PC-3 (cell line): ENCODE data around the gene SPATC1L. TPM values are rescaled to one million over a fixed set of nuclear protein-coding genes. Genes with fewer than 3 reads are reported as not detected.

Experiments used
- ATAC-seq: fragments of 200-7000 bp; cut with Tn5 transposase; 2 replicates; pipeline ENCODE4 v1.9.1; 2020; ENCODE audit warnings: mild to moderate bottlenecking, moderate library complexity
- BruUV-seq: library from RNA; stranded (reverse); fragments of 400-500 nt; replicated peaks from 2 replicates; lab custom pipeline; 2021; lab: Mats Ljungman, UMichigan
- CTCF ChIA-PET: fragments of 300-600 bp; sonication (Branson Sonifier 250); formaldehyde crosslinking; loops from one replicate; lab custom pipeline; 2022; ENCODE audit warnings: antibody characterized with exemption; lab: Charles Lee
- POLR2A ChIA-PET: fragments of 300-600 bp; sonication (Branson Sonifier 250); formaldehyde crosslinking; loops from one replicate; lab custom pipeline; 2022; ENCODE audit warnings: antibody characterized with exemption; ENCODE audit not compliant: unreplicated experiment; lab: Charles Lee
- DNase-seq: peaks from one replicate; pipeline ENCODE4 v3.0.0-alpha.2; 2015
- H2AFZ ChIP-seq: fragments of 300-600 bp; sonication (generic); 2 replicates; pipeline ENCODE4 v1.6.0; 2016; ENCODE audit warnings: antibody characterized with exemption, low read length
- H3F3A ChIP-seq: fragments of 300-600 bp; sonication (generic); one replicate; pipeline ENCODE4 v1.6.0; 2017; ENCODE audit warnings: antibody characterized with exemption, low read length, control low read depth, mild to moderate bottlenecking; ENCODE audit not compliant: unreplicated experiment
- H3K27ac ChIP-seq: fragments of 300-600 bp; sonication (generic); 2 replicates; pipeline ENCODE4 v1.5.1; 2016; ENCODE audit warnings: mild to moderate bottlenecking, low read length
- H3K27me3 ChIP-seq: fragments of 300-600 bp; sonication (generic); 2 replicates; pipeline ENCODE4 v1.6.1; 2016; ENCODE audit warnings: low read length, mixed read lengths
- H3K36me3 ChIP-seq: fragments of 300-600 bp; sonication (generic); 2 replicates; pipeline ENCODE4 v1.6.1; 2016; ENCODE audit warnings: low read depth, mixed run types, low read length, mixed read lengths
- H3K4me1 ChIP-seq: fragments of 300-600 bp; sonication (generic); 2 replicates; pipeline ENCODE4 v1.5.1; 2016; ENCODE audit warnings: low read length; ENCODE audit not compliant: insufficient read depth
- H3K4me2 ChIP-seq: fragments of 300-600 bp; sonication (generic); 2 replicates; pipeline ENCODE4 v1.6.0; 2016; ENCODE audit warnings: low read length
- H3K4me3 ChIP-seq: fragments of 300-600 bp; sonication (generic); 2 replicates; pipeline ENCODE4 v1.5.1; 2016; ENCODE audit warnings: mild to moderate bottlenecking, low read length, mixed read lengths
- H3K79me2 ChIP-seq: fragments of 300-600 bp; sonication (generic); 2 replicates; pipeline ENCODE4 v1.6.1; 2017; ENCODE audit warnings: low read length, mixed read lengths
- H3K9ac ChIP-seq: fragments of 300-600 bp; sonication (generic); 2 replicates; pipeline ENCODE4 v1.6.0; 2016; ENCODE audit warnings: mild to moderate bottlenecking, low read length
- H3K9me2 ChIP-seq: fragments of 300-600 bp; sonication (generic); replicated peaks from 2 replicates; pipeline ENCODE4 v1.6.1; 2016; ENCODE audit warnings: mixed run types, low read length, mixed read lengths
- H3K9me3 ChIP-seq: fragments of 300-600 bp; sonication (generic); 2 replicates; pipeline ENCODE4 v1.6.1; 2016; ENCODE audit warnings: low read length, mixed read lengths
- H4K20me1 ChIP-seq: fragments of 300-600 bp; sonication (generic); 2 replicates; pipeline ENCODE4 v1.6.1; 2016; ENCODE audit warnings: low read length, mixed read lengths
- EZH2 ChIP-seq: fragments of 300-600 bp; sonication (generic); IDR thresholded peaks from one replicate; pipeline ENCODE4 v1.6.1; 2017; ENCODE audit warnings: antibody characterized with exemption, mild to moderate bottlenecking, low read length; ENCODE audit not compliant: unreplicated experiment
- EZH2phosphoT487 ChIP-seq: fragments of 300-600 bp; sonication (generic); IDR thresholded peaks from 2 replicates; pipeline ENCODE4 v1.6.1; 2018; ENCODE audit warnings: mild to moderate bottlenecking, antibody characterized with exemption, low read length, borderline replicate concordance
- intact Hi-C: fragments of 100-400 bp; cut with micrococcal nuclease; formaldehyde crosslinking; loops from 2 replicates; pipeline ENCODE4 v1.9.0; 2023
- total RNA-seq: library from RNA; depleted of rRNA; stranded (reverse); fragments of >200 nt; gene quantifications from 2 replicates; pipeline ENCODE4 v1.2.3, GENCODE V29; 2014
- TF ChIP-seq, protein P1 (sequence below): fragments of 300-600 bp; sonication (generic); conservative IDR thresholded peaks from 2 replicates; pipeline ENCODE4 v1.5.1; 2017; ENCODE audit warnings: antibody characterized with exemption, low read depth, mild to moderate bottlenecking, low read length

The SPATC1L gene
- total RNA-seq, 1 experiment from 2014 or later = 41.7 TPM

DNA sequence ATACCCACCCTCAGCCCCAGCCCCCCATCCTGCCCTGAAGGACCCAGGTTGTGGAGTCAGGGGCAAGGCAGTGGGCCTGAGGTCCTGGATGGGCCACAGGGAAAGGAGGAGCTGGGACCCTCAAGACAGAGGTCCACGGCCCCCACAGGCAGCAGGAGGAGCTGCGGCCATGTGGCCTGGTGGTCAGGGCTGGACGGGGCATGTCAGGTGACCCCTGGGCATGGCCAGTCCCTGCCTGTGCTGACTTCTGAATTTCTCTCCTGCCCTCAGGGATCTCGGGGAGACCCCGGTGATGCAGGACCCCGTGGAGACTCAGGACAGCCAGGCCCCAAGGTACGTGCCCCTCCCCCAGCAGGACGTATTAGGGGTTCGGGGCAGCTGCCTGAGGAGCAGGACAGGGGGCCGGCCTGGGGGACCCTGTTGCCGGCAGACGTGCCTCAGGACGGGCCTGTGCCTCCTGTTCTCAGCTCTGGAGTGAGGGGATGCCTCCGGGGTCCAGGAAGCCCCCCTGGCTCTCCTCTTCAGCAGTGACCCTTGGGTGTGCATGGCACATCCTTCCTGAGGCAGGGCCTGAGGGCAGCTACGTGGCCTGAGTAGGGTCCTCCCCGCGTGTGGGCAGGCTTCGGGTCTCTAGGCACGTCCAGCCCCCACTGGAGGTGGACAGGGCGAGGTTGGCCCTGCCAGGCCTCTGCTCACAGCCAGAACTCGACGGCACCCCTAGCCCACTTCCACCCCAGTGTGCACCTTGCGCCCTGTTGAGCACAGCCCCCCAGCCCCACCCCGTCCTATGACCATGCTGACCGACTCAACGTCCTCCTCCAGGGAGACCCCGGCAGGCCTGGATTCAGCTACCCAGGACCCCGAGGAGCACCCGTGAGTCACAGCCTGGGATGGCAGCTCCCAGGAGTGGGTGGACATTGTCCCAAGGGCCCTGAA, 62.7 kb downstream of the SPATC1L start:
- no peaks in the 10 kb centered on the region for H4K20me1 ChIP-seq
- DNase-seq = no peak

DNA sequence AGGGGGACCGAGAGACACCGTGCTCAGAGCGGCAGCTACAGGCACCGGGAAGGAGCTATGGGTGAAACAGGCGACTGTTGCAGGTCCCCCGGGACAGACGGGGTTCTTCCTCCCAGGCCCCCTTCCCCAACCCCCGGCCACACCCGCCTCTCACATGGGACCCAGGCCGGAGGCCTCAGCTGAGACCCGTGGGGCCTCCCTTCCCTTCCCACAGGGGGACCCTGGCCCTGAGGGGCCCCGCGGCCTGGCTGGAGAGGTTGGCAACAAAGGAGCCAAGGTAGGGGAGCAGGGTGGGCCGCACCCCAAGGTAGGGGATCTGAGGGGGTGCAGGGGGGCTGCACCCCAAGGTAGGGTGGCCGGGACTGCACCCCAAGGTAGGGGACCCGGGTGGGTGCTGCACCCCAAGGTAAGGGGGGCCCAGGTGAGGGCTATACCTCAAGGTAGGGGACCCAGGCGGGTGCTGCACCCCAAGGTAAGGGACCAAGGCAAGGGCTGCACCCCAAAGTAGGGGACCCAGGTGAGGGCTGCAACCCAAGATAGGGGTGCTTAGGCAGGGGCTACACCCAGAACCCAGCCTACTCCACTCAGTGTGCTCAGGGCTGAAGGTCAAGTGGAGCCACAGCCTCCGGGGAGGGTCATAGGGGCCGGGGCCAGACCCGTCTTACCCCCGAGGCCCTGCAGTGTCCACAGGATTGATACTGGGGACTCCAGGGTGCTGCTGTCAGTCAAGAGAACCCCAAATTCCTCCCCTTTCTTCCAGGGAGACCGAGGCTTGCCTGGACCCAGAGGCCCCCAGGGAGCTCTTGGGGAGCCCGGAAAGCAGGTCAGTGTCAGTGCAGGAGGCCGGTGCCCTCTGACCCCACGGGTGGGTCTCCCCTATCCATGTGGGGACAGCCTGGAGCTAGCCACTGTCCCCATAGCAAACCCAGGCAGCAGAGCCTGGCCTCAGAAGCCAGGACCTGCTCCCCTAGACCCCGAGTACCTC, 63.7 kb downstream of the SPATC1L start:
- intact Hi-C loops = no loop called here

More for the DNA sequence above, 62.7 kb downstream of the SPATC1L start:
- BruUV-seq = no TSS peak
- no peak overlapping the region for H3K4me3 ChIP-seq
- H3K9ac ChIP-seq = no peak overlapping the region
- ChIA-PET POLR2A (interaction anchor here (0.6 kb wide), 1 partner anchor 715 kb away, joined by 4 read pairs; no protein-coding TSS in a partner anchor), CTCF (interaction anchor here (1.1 kb wide), 1 partner anchor 152 kb away, joined by 3 read pairs; no protein-coding TSS in a partner anchor)
- no peaks in the 10 kb centered on the region for H3K9me3 ChIP-seq
- H3K27ac ChIP-seq = peak overlapping the region; percentile 64
- no peaks in the 10 kb centered on the region for H3K9me2 ChIP-seq
- no peak overlapping the region for H3K4me2 ChIP-seq
- no peaks in the 10 kb centered on the region for H3F3A ChIP-seq
- intact Hi-C loops = no loop called here
- H3K36me3 ChIP-seq = peaks cover 63% of the 10 kb centered on the region
- peaks cover 22% of the 10 kb centered on the region for H3K4me1 ChIP-seq
- H3K79me2 ChIP-seq = no peaks in the 10 kb centered on the region
- no peak for TF ChIP-seq EZH2
- TF ChIP-seq, protein P1, sequence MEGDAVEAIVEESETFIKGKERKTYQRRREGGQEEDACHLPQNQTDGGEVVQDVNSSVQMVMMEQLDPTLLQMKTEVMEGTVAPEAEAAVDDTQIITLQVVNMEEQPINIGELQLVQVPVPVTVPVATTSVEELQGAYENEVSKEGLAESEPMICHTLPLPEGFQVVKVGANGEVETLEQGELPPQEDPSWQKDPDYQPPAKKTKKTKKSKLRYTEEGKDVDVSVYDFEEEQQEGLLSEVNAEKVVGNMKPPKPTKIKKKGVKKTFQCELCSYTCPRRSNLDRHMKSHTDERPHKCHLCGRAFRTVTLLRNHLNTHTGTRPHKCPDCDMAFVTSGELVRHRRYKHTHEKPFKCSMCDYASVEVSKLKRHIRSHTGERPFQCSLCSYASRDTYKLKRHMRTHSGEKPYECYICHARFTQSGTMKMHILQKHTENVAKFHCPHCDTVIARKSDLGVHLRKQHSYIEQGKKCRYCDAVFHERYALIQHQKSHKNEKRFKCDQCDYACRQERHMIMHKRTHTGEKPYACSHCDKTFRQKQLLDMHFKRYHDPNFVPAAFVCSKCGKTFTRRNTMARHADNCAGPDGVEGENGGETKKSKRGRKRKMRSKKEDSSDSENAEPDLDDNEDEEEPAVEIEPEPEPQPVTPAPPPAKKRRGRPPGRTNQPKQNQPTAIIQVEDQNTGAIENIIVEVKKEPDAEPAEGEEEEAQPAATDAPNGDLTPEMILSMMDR = no peak
- TF ChIP-seq EZH2phosphoT487 = no peak
- H2AFZ ChIP-seq = no peak overlapping the region
- H3K27me3 ChIP-seq = no peaks in the 10 kb centered on the region
- ATAC-seq = no peak

More for the DNA sequence above, 63.7 kb downstream of the SPATC1L start:
- CTCF ChIA-PET = interaction anchor here (0.5 kb wide), 1 partner anchor 89 kb away, joined by 3 read pairs; no protein-coding TSS in a partner anchor
- BruUV-seq = no TSS peak
- H3K27ac ChIP-seq = no peak overlapping the region
- H2AFZ ChIP-seq = no peak overlapping the region
- H4K20me1 ChIP-seq = no peaks in the 10 kb centered on the region
- H3K9me3 ChIP-seq = no peaks in the 10 kb centered on the region
- H3K4me1 ChIP-seq = peaks cover 25% of the 10 kb centered on the region
- H3K4me2 ChIP-seq = no peak overlapping the region
- POLR2A ChIA-PET = interaction anchor here (0.6 kb wide), 1 partner anchor 714 kb away, joined by 4 read pairs; no protein-coding TSS in a partner anchor
- H3K79me2 ChIP-seq = no peaks in the 10 kb centered on the region
- H3K9ac ChIP-seq = no peak overlapping the region
- H3F3A ChIP-seq = no peaks in the 10 kb centered on the region
- no peak for DNase-seq
- no peaks in the 10 kb centered on the region for H3K9me2 ChIP-seq
- H3K27me3 ChIP-seq = no peaks in the 10 kb centered on the region
- ATAC-seq = no peak
- H3K4me3 ChIP-seq = no peak overlapping the region
- TF ChIP-seq EZH2phosphoT487 (no peak), EZH2 (no peak)
- TF ChIP-seq, protein P1 = no peak
- H3K36me3 ChIP-seq = peaks cover 64% of the 10 kb centered on the region
